Measurements from ENCODE around the gene HTATSF1. TPM values are rescaled to one million over a fixed set of nuclear protein-coding genes. Genes with fewer than 3 reads are reported as not detected.

HTATSF1 gene
- total RNA-seq, 1 experiment from 2014 or later = 25.3 TPM

GRCh38 chrX:136464589-136464988, 32.8 kb upstream of the HTATSF1 start:
- H3K79me2 ChIP-seq (ENCODE audit: low read length) = no peaks in the 10 kb centered on the region
- DNase-seq = no peak
- no peak overlapping the region for H3K4me3 ChIP-seq (ENCODE audit: low read length)
- no peaks in the 10 kb centered on the region for H3K9me2 ChIP-seq (replicated peaks; ENCODE audit: insufficient read depth, low read length)
- H3K9me3 ChIP-seq (ENCODE audit: low read length) = no peaks in the 10 kb centered on the region
- H3K4me2 ChIP-seq (ENCODE audit: low read depth, low read length, poor library complexity, severe bottlenecking) = no peak overlapping the region
- H3K27ac ChIP-seq (ENCODE audit: low read length) = no peak overlapping the region
- H4K20me1 ChIP-seq (ENCODE audit: insufficient read depth, low read depth, low read length) = no peaks in the 10 kb centered on the region
- H3K4me1 ChIP-seq (ENCODE audit: low read length) = no peaks in the 10 kb centered on the region
- no peak overlapping the region for H3K9ac ChIP-seq (ENCODE audit: low read length)
- H2AFZ ChIP-seq (ENCODE audit: low read length) = no peak overlapping the region
- no peaks in the 10 kb centered on the region for H3K27me3 ChIP-seq (ENCODE audit: low read length)
- H3K36me3 ChIP-seq (ENCODE audit: insufficient read depth, low read length) = no peaks in the 10 kb centered on the region

- Histone ChIP-seq H2AFZ (ENCODE audit: low read length) (no peak overlapping the region), H3K4me3 (ENCODE audit: low read length) (no peak overlapping the region), H3K9me3 (ENCODE audit: low read length) (no peaks in the 10 kb centered on the region), H3K4me2 (ENCODE audit: low read depth, low read length, poor library complexity, severe bottlenecking) (no peak overlapping the region), H3K79me2 (ENCODE audit: low read length) (no peaks in the 10 kb centered on the region), H3K4me1 (ENCODE audit: low read length) (no peaks in the 10 kb centered on the region), H3K36me3 (ENCODE audit: insufficient read depth, low read length) (no peaks in the 10 kb centered on the region), H3K27ac (ENCODE audit: low read length) (no peak overlapping the region), H3K27me3 (ENCODE audit: low read length) (no peaks in the 10 kb centered on the region), H4K20me1 (ENCODE audit: insufficient read depth, low read depth, low read length) (no peaks in the 10 kb centered on the region), H3K9me2 (replicated peaks; ENCODE audit: insufficient read depth, low read length) (no peaks in the 10 kb centered on the region), H3K9ac (ENCODE audit: low read length) (no peak overlapping the region)
- no peak for DNase-seq
Observed at GRCh38 chrX:136467303-136467702, 30.1 kb upstream of the HTATSF1 start.

- DNase-seq = no peak
- Histone ChIP-seq H3K9me2 (replicated peaks; ENCODE audit: insufficient read depth, low read length) (no peaks in the 10 kb centered on the region), H3K4me3 (ENCODE audit: low read length) (no peak overlapping the region), H3K27ac (ENCODE audit: low read length) (no peak overlapping the region), H2AFZ (ENCODE audit: low read length) (no peak overlapping the region), H3K4me2 (ENCODE audit: low read depth, low read length, poor library complexity, severe bottlenecking) (no peak overlapping the region), H3K79me2 (ENCODE audit: low read length) (no peaks in the 10 kb centered on the region), H3K27me3 (ENCODE audit: low read length) (no peaks in the 10 kb centered on the region), H3K36me3 (ENCODE audit: insufficient read depth, low read length) (no peaks in the 10 kb centered on the region), H4K20me1 (ENCODE audit: insufficient read depth, low read depth, low read length) (no peaks in the 10 kb centered on the region), H3K9ac (ENCODE audit: low read length) (no peak overlapping the region), H3K9me3 (ENCODE audit: low read length) (no peaks in the 10 kb centered on the region), H3K4me1 (ENCODE audit: low read length) (no peaks in the 10 kb centered on the region)
Observed at GRCh38 chrX:136468391-136469103, 28.8 kb upstream of the HTATSF1 start.

GRCh38 chrX:136473663-136474062, 23.7 kb upstream of the HTATSF1 start:
- peak; percentile 25 for DNase-seq
- no peak overlapping the region for H3K9ac ChIP-seq (ENCODE audit: low read length)

GRCh38 chrX:136475236-136475635, 22.2 kb upstream of the HTATSF1 start:
- Histone ChIP-seq H3K4me2 (ENCODE audit: low read depth, low read length, poor library complexity, severe bottlenecking) (no peak overlapping the region), H3K9me2 (replicated peaks; ENCODE audit: insufficient read depth, low read length) (no peaks in the 10 kb centered on the region), H3K4me1 (ENCODE audit: low read length) (peaks cover 13% of the 10 kb centered on the region), H4K20me1 (ENCODE audit: insufficient read depth, low read depth, low read length) (no peaks in the 10 kb centered on the region), H3K9ac (ENCODE audit: low read length) (no peak overlapping the region), H3K4me3 (ENCODE audit: low read length) (no peak overlapping the region), H3K36me3 (ENCODE audit: insufficient read depth, low read length) (no peaks in the 10 kb centered on the region), H3K9me3 (ENCODE audit: low read length) (no peaks in the 10 kb centered on the region), H2AFZ (ENCODE audit: low read length) (no peak overlapping the region), H3K27me3 (ENCODE audit: low read length) (no peaks in the 10 kb centered on the region), H3K27ac (ENCODE audit: low read length) (no peak overlapping the region), H3K79me2 (ENCODE audit: low read length) (no peaks in the 10 kb centered on the region)
- DNase-seq = peak; percentile 4

More at GRCh38 chrX:136473663-136474062, 23.7 kb upstream of the HTATSF1 start:
- Histone ChIP-seq H3K4me1 (ENCODE audit: low read length) (peaks cover 13% of the 10 kb centered on the region), H3K4me3 (ENCODE audit: low read length) (no peak overlapping the region), H3K9me3 (ENCODE audit: low read length) (no peaks in the 10 kb centered on the region), H3K27ac (ENCODE audit: low read length) (no peak overlapping the region), H2AFZ (ENCODE audit: low read length) (no peak overlapping the region), H3K4me2 (ENCODE audit: low read depth, low read length, poor library complexity, severe bottlenecking) (no peak overlapping the region), H4K20me1 (ENCODE audit: insufficient read depth, low read depth, low read length) (no peaks in the 10 kb centered on the region), H3K27me3 (ENCODE audit: low read length) (no peaks in the 10 kb centered on the region), H3K79me2 (ENCODE audit: low read length) (no peaks in the 10 kb centered on the region), H3K36me3 (ENCODE audit: insufficient read depth, low read length) (no peaks in the 10 kb centered on the region), H3K9me2 (replicated peaks; ENCODE audit: insufficient read depth, low read length) (no peaks in the 10 kb centered on the region)

- Histone ChIP-seq H3K9me2 (replicated peaks; ENCODE audit: insufficient read depth, low read length) (no peaks in the 10 kb centered on the region), H4K20me1 (ENCODE audit: insufficient read depth, low read depth, low read length) (no peaks in the 10 kb centered on the region), H3K36me3 (ENCODE audit: insufficient read depth, low read length) (no peaks in the 10 kb centered on the region), H3K4me3 (ENCODE audit: low read length) (no peak overlapping the region), H3K4me1 (ENCODE audit: low read length) (peaks cover 13% of the 10 kb centered on the region), H3K9me3 (ENCODE audit: low read length) (no peaks in the 10 kb centered on the region), H3K9ac (ENCODE audit: low read length) (no peak overlapping the region), H3K4me2 (ENCODE audit: low read depth, low read length, poor library complexity, severe bottlenecking) (peak overlapping the region; percentile 14), H3K27me3 (ENCODE audit: low read length) (no peaks in the 10 kb centered on the region), H3K27ac (ENCODE audit: low read length) (no peak overlapping the region), H3K79me2 (ENCODE audit: low read length) (no peaks in the 10 kb centered on the region), H2AFZ (ENCODE audit: low read length) (no peak overlapping the region)
- peak; percentile 46 for DNase-seq
Observed at GRCh38 chrX:136476501-136476900, 20.9 kb upstream of the HTATSF1 start.

- H3K9me2 ChIP-seq (replicated peaks; ENCODE audit: insufficient read depth, low read length) = no peaks in the 10 kb centered on the region
- H3K9ac ChIP-seq (ENCODE audit: low read length) = no peak overlapping the region
- H4K20me1 ChIP-seq (ENCODE audit: insufficient read depth, low read depth, low read length) = no peaks in the 10 kb centered on the region
- peak overlapping the region; percentile 14 for H3K4me2 ChIP-seq (ENCODE audit: low read depth, low read length, poor library complexity, severe bottlenecking)
- peak; percentile 50 for DNase-seq
- no peaks in the 10 kb centered on the region for H3K36me3 ChIP-seq (ENCODE audit: insufficient read depth, low read length)
- H3K27ac ChIP-seq (ENCODE audit: low read length) = no peak overlapping the region
- peaks cover 13% of the 10 kb centered on the region for H3K4me1 ChIP-seq (ENCODE audit: low read length)
- H3K4me3 ChIP-seq (ENCODE audit: low read length) = no peak overlapping the region
- no peaks in the 10 kb centered on the region for H3K9me3 ChIP-seq (ENCODE audit: low read length)
- no peaks in the 10 kb centered on the region for H3K79me2 ChIP-seq (ENCODE audit: low read length)
- no peak overlapping the region for H2AFZ ChIP-seq (ENCODE audit: low read length)
- H3K27me3 ChIP-seq (ENCODE audit: low read length) = no peaks in the 10 kb centered on the region
Observed at GRCh38 chrX:136477026-136477425, 20.4 kb upstream of the HTATSF1 start.

- no peak overlapping the region for H3K4me3 ChIP-seq (ENCODE audit: low read length)
- no peak for DNase-seq
- H2AFZ ChIP-seq (ENCODE audit: low read length) = no peak overlapping the region
- no peaks in the 10 kb centered on the region for H3K9me3 ChIP-seq (ENCODE audit: low read length)
- no peaks in the 10 kb centered on the region for H3K27me3 ChIP-seq (ENCODE audit: low read length)
- H3K9me2 ChIP-seq (replicated peaks; ENCODE audit: insufficient read depth, low read length) = no peaks in the 10 kb centered on the region
- peaks cover 13% of the 10 kb centered on the region for H3K4me1 ChIP-seq (ENCODE audit: low read length)
- no peak overlapping the region for H3K4me2 ChIP-seq (ENCODE audit: low read depth, low read length, poor library complexity, severe bottlenecking)
- no peak overlapping the region for H3K9ac ChIP-seq (ENCODE audit: low read length)
- H3K27ac ChIP-seq (ENCODE audit: low read length) = no peak overlapping the region
- no peaks in the 10 kb centered on the region for H4K20me1 ChIP-seq (ENCODE audit: insufficient read depth, low read depth, low read length)
- no peaks in the 10 kb centered on the region for H3K79me2 ChIP-seq (ENCODE audit: low read length)
- H3K36me3 ChIP-seq (ENCODE audit: insufficient read depth, low read length) = no peaks in the 10 kb centered on the region
Observed at GRCh38 chrX:136480383-136480782, 17.0 kb upstream of the HTATSF1 start.

Data from Karpas-422 (cell line).